PC-9 (cell line): ENCODE measurements around the gene DNMBP.

ENCODE experiments used
- EZH2 ChIP-seq: fragments of 200-600 bp; sonication (generic); IDR thresholded peaks from 2 replicates; pipeline ENCODE4 v1.8.0; 2017; ENCODE audit warnings: antibody characterized with exemption, low read depth
- TF ChIP-seq, protein P1 (sequence below): fragments of 200-600 bp; sonication (generic); conservative IDR thresholded peaks from 2 replicates; pipeline ENCODE4 v1.6.1; 2017; ENCODE audit warnings: mixed run types, antibody characterized with exemption, mild to moderate bottlenecking, moderate library complexity

DNA sequence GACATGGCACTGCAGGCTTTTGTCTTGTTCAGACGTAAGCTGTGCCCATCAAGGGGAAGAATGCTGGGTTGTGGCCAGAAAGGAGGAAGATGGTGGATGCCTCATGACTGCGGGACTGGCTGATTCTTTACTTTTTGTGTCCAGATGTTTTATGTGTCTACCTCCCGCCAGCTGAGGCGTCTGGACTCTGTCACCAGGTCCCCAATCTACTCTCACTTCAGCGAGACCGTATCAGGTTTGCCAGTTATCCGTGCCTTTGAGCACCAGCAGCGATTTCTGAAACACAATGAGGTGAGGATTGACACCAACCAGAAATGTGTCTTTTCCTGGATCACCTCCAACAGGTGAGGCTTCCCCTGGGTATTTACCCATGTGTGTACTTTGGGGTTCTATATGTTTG, 173.8 kb downstream of the DNMBP start:
- TF ChIP-seq, protein P1, sequence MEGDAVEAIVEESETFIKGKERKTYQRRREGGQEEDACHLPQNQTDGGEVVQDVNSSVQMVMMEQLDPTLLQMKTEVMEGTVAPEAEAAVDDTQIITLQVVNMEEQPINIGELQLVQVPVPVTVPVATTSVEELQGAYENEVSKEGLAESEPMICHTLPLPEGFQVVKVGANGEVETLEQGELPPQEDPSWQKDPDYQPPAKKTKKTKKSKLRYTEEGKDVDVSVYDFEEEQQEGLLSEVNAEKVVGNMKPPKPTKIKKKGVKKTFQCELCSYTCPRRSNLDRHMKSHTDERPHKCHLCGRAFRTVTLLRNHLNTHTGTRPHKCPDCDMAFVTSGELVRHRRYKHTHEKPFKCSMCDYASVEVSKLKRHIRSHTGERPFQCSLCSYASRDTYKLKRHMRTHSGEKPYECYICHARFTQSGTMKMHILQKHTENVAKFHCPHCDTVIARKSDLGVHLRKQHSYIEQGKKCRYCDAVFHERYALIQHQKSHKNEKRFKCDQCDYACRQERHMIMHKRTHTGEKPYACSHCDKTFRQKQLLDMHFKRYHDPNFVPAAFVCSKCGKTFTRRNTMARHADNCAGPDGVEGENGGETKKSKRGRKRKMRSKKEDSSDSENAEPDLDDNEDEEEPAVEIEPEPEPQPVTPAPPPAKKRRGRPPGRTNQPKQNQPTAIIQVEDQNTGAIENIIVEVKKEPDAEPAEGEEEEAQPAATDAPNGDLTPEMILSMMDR, result no peak
- no peak for TF ChIP-seq EZH2
